Uterus (tissue), 4 donors: Measurements from ENCODE around the gene SUSD1. TPM values are rescaled to one million over a fixed set of nuclear protein-coding genes. Genes with fewer than 3 reads are reported as not detected.

Experiments
- DNase-seq, 2 donors: peaks; one replicate each; pipeline ENCODE4 v3.0.0-alpha.2; 2019 to 2020
- H3K27ac ChIP-seq, 2 donors: fragments of 200-600 bp; sonication (generic); 1 replicate in 1 of 2; 2 replicates in 1 of 2; pipeline ENCODE4 v1.5.1; 2016 to 2018
- H3K27me3 ChIP-seq, 2 donors: fragments of 200-600 bp; sonication (generic); one replicate each; pipeline ENCODE4 v1.5.1; 2018 to 2019; ENCODE audit warnings: control low read depth in 1 of 2
- H3K36me3 ChIP-seq, 2 donors: fragments of 200-600 bp; sonication (generic); one replicate each; pipeline ENCODE4 v1.5.1; 2019; ENCODE audit warnings: control low read depth in 1 of 2
- H3K4me1 ChIP-seq, 2 donors: fragments of 200-600 bp; sonication (generic); one replicate each; pipeline ENCODE4 v1.5.1; 2018 to 2019; ENCODE audit warnings: control low read depth in 1 of 2
- H3K4me3 ChIP-seq, 2 donors: fragments of 200-600 bp; sonication (generic); 1 replicate in 1 of 2; 2 replicates in 1 of 2; pipeline ENCODE4 v1.5.1; 2018 to 2019; ENCODE audit warnings: mild to moderate bottlenecking in 1 of 2
- H3K9me3 ChIP-seq, 2 donors: fragments of 200-600 bp; sonication (generic); one replicate each; pipeline ENCODE4 v1.5.1; 2019; ENCODE audit warnings: control low read depth in 1 of 2
- CTCF ChIP-seq, 4 experiments: fragments of 200-600 bp in 2 of 4; fragments of 450-650 bp in 2 of 4; sonication (generic) in 2 of 4; IDR thresholded peaks; one replicate each; pipeline ENCODE4 v1.5.1; 2016 to 2019; ENCODE audit warnings: antibody characterized with exemption in 4 of 4, mild to moderate bottlenecking in 2 of 4, moderate library complexity in 1 of 4
- POLR2A ChIP-seq, 2 donors: fragments of 450-650 bp; IDR thresholded peaks; one replicate each; pipeline ENCODE4 v1.6.1; 2016; ENCODE audit warnings: antibody characterized with exemption in 2 of 2, mild to moderate bottlenecking in 1 of 2, moderate library complexity in 1 of 2
- intact Hi-C: fragments of 100-400 bp; cut with DNase I; formaldehyde crosslinking; loops from one replicate; pipeline ENCODE4 v1.15.1; 2023; ENCODE audit warnings: low total_unique reads
- total RNA-seq, 4 donors: library from RNA; depleted of rRNA in 3 of 4; stranded (reverse); fragments of >200 nt in 3 of 4; gene quantifications; one replicate each; pipeline versions ENCODE4 v1.1.0 to v1.2.4, GENCODE V29; 2014 to 2023
- donor health status: DM: yes; HTN: yes; CAD: no.

The SUSD1 gene
- total RNA-seq, 4 donors from 2014 or later = 2.9 to 22.5 (median 10.0) TPM

DNA sequence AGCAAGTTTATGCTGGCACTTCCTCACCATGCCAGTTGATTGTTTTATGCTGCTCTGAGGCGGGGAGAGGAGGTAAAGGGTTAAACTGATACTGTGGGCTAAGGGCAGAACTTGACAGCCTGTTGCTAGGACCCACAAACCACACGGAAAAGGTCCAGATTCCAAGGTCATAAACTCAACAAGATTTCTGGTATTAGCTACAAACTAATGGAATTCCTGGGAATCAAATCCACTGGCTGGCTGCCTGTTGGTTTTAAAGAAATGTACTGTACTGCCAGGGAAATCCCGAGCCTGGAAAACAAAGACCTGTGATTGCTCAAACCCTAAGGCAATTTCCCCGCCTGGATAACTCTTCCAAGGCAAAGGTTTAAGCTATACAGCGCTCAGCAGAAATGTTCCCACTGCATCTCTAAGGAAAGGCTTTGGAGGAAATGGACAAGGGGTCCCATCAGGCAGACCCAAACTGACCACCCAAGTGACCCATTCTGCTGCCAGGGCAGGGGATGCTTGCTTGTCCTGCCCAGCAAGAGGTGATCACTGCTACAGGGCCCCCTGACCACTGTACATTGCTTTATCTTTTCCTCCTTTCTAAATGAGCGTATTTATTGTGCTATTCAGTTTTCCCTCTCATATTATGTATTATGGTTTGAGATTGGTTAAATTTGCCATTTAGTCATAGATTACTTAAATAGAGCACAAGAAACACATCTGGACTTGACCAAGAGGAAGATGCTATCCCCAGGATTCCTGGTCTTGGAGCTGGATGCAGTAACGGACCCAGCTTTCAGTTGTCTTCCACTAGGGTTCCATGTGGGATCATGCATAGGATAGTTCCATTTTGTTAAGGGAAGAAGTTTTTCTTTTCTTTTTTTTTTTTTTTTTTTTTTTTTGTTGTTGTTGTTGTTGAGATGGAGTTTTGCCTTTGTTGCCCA, 124.3 kb downstream of the SUSD1 start:
- peak; percentile 57 to 70 for DNase-seq

DNA sequence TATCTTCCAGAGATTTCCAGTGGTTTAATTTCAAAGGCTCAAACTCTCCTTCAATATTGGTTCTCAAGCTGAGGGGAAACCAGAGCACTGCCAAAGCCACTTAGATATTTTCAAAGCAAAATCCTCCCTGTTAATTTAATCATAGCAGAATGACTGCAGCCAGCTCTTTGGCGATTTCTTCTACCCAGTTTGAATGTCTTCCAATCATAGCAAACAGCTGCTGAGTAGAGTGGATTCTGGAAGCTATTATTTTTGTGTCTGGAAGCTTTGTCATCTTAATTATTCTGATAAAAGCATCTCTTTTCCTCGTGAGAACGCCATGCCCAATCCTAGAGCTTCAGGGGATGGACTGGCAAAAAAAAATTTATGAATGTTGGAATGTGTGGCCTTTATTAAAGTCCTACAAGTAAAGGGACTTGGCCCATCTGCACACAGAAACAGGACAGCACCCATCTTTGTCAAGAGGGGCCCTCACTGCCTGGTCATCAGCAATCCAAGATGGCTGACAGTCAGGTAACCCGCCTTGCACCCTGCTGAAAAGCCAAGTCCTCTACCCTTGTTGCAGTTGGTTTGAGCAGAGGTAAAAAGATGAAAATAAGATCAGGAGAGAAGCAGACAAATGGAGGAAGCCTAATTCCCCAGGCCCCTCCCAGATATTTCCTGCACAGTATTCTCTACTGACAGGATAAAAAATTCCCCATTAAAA, 125.1 kb downstream of the SUSD1 start:
- no peaks in the 10 kb centered on the region for H3K36me3 ChIP-seq
- H3K4me1 ChIP-seq = peaks cover 4 to 9% of the 10 kb centered on the region in 2 donors
- intact Hi-C loops = no loop called here
- H3K9me3 ChIP-seq = no peaks in the 10 kb centered on the region
- no peak for DNase-seq
- H3K4me3 ChIP-seq = no peak overlapping the region
- H3K27me3 ChIP-seq = no peaks in the 10 kb centered on the region
- peak overlapping the region; percentile 36 to 70 for H3K27ac ChIP-seq
- TF ChIP-seq CTCF (IDR thresholded peaks at IDR 0.05) = no peak
- TF ChIP-seq POLR2A (IDR thresholded peaks at IDR 0.05) = no peak

More for the DNA sequence above, 124.3 kb downstream of the SUSD1 start:
- H3K9me3 ChIP-seq = no peaks in the 10 kb centered on the region
- no peak overlapping the region for H3K4me3 ChIP-seq
- H3K4me1 ChIP-seq = peaks cover 4 to 9% of the 10 kb centered on the region in 2 donors
- H3K36me3 ChIP-seq = no peaks in the 10 kb centered on the region
- TF ChIP-seq CTCF (IDR thresholded peaks at IDR 0.05) (no peak), POLR2A (IDR thresholded peaks at IDR 0.05) (no peak)
- no peaks in the 10 kb centered on the region for H3K27me3 ChIP-seq
- intact Hi-C loops = no loop called here
- H3K27ac ChIP-seq = peak overlapping the region; percentile 36 to 70

DNA sequence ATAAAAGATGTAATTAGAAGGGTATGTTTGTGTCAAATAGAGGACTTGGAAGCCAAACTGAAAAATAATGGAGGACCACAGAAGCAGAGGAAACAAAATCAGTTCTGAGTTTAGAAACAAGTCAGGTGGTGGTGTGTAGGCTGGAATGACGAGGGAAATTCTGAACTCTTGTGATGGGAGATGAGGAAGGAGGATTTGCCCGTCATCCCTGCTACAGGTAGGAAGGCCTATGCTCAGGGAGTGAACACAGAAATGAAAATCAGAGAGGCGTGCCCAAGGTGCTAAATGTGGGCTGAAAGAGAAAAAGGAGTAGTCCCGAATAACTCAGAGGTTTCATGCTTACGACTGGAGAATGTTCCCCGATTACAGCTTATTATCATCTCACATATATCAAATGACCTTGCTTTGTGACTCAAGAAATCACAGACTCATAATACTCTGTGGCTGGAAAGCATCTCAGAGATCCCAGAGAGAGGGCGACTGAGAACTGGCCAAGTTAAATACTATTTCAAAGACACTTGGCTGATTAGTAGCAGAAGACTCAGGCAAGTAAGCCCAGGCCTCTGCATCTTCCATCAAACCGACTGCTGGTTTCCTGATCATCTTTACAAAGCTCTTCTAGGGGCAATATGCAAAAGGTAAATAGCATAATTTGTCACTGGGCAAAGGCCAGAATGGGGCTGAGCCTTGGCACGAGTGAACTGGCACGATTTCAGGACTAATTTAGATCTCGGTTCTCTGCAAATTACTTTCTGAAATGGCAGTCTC, 126.0 kb downstream of the SUSD1 start:
- peak overlapping the region; percentile 63 to 70 for H3K27ac ChIP-seq
- intact Hi-C loops = no loop called here

DNA sequence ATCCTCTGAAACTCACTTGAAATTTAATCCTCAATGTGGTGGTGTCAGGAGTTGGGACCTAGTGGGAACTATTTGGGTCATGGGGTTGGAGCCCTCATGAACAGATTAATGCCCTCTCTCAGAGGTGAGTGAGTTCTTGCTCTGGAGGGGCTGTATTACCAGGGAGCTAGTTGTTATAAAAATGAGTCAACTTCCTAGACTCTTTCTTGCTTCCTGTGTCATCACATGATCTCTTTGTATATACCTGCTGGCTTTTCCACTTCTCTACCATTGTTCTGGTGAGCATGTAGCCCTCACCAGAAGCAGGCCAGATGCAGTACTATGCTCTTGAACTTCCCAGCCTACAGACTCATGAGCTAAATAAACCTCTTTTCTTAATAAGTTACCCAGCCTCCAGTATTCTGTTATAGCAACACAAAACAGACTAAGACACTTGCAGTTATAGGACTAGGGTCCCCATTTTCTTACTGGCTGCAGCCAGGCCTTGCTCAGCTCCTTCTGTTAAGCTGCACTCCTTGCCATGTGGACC, 127.5 kb downstream of the SUSD1 start:
- intact Hi-C loops = no loop called here

More for the DNA sequence above, 126.0 kb downstream of the SUSD1 start:
- no peaks in the 10 kb centered on the region for H3K36me3 ChIP-seq
- H3K4me3 ChIP-seq = no peak overlapping the region
- H3K9me3 ChIP-seq = no peaks in the 10 kb centered on the region
- no peak for TF ChIP-seq POLR2A (IDR thresholded peaks at IDR 0.05)
- no peak for TF ChIP-seq CTCF (IDR thresholded peaks at IDR 0.05)
- no peaks in the 10 kb centered on the region for H3K27me3 ChIP-seq
- peaks cover 4 to 9% of the 10 kb centered on the region in 2 donors for H3K4me1 ChIP-seq
- DNase-seq = no peak

More for the DNA sequence above, 127.5 kb downstream of the SUSD1 start:
- TF ChIP-seq POLR2A (IDR thresholded peaks at IDR 0.05) = no peak
- no peak for TF ChIP-seq CTCF (IDR thresholded peaks at IDR 0.05)
- no peak overlapping the region for H3K4me3 ChIP-seq
- H3K4me1 ChIP-seq = peaks cover 4 to 9% of the 10 kb centered on the region in 2 donors
- no peak overlapping the region for H3K27ac ChIP-seq
- H3K27me3 ChIP-seq = no peaks in the 10 kb centered on the region
- H3K36me3 ChIP-seq = no peaks in the 10 kb centered on the region
- H3K9me3 ChIP-seq = no peaks in the 10 kb centered on the region
- DNase-seq = no peak
